ENCODE data around the gene FAM241B.
A peak's percentile ranks its signal among the peaks of the same experiment; 100 is the strongest.

Gene FAM241B

GRCh38 chr10:69662173-69662877, 32.3 kb downstream of the FAM241B start:
- ChIA-PET CTCF (interaction anchor here (1.0 kb wide), 1 partner anchor 105 kb away, joined by 3 read pairs; no protein-coding TSS in a partner anchor), POLR2A (no interaction called here)
- no peak for DNase-seq (ENCODE audit: extremely low spot score)
- TF ChIP-seq SP1 (IDR thresholded peaks at IDR 0.05) (no peak), L3MBTL2 (conservative IDR thresholded peaks at IDR 0.05) (no peak), FOXK2 (IDR thresholded peaks at IDR 0.05) (no peak), ZNF384 (IDR thresholded peaks at IDR 0.05) (no peak), PKNOX1 (IDR thresholded peaks at IDR 0.05) (no peak), TARDBP (IDR thresholded peaks at IDR 0.05) (no peak), ELF4 (IDR thresholded peaks at IDR 0.05) (no peak), HDGF (IDR thresholded peaks at IDR 0.05; ENCODE audit: borderline replicate concordance) (no peak), FOXM1 (IDR thresholded peaks at IDR 0.05; ENCODE audit: borderline replicate concordance) (no peak), FOXA1 (IDR thresholded peaks at IDR 0.05) (no peak), NFRKB (IDR thresholded peaks at IDR 0.05) (no peak), SUZ12 (IDR thresholded peaks at IDR 0.05) (no peak), ARNT (IDR thresholded peaks at IDR 0.05) (no peak), BHLHE40 (IDR thresholded peaks at IDR 0.05; ENCODE audit: borderline replicate concordance) (no peak), CTBP1 (IDR thresholded peaks at IDR 0.05; ENCODE audit: borderline replicate concordance) (no peak), LEF1 (IDR thresholded peaks at IDR 0.05; ENCODE audit: borderline replicate concordance) (no peak)

- no peak for DNase-seq (ENCODE audit: extremely low spot score)
- POLR2A ChIA-PET, result no interaction called here
- CTCF ChIA-PET, result interaction anchor here (0.9 to 2.5 kb wide), 4 partner anchors 10 to 106 kb away, joined by 3 to 7 read pairs (median 4); no protein-coding TSS in a partner anchor
- TF ChIP-seq L3MBTL2 (conservative IDR thresholded peaks at IDR 0.05), result no peak
- TF ChIP-seq CTBP1 (IDR thresholded peaks at IDR 0.05; ENCODE audit: borderline replicate concordance), result no peak
- no peak for TF ChIP-seq TARDBP (IDR thresholded peaks at IDR 0.05)
- no peak for TF ChIP-seq FOXK2 (IDR thresholded peaks at IDR 0.05)
- no peak for TF ChIP-seq FOXA1 (IDR thresholded peaks at IDR 0.05)
- no peak for TF ChIP-seq BHLHE40 (IDR thresholded peaks at IDR 0.05; ENCODE audit: borderline replicate concordance)
- TF ChIP-seq PKNOX1 (IDR thresholded peaks at IDR 0.05), result no peak
- no peak for TF ChIP-seq LEF1 (IDR thresholded peaks at IDR 0.05; ENCODE audit: borderline replicate concordance)
- TF ChIP-seq ZNF384 (IDR thresholded peaks at IDR 0.05), result no peak
- no peak for TF ChIP-seq ELF4 (IDR thresholded peaks at IDR 0.05)
- TF ChIP-seq ARNT (IDR thresholded peaks at IDR 0.05), result no peak
- no peak for TF ChIP-seq FOXM1 (IDR thresholded peaks at IDR 0.05; ENCODE audit: borderline replicate concordance)
- no peak for TF ChIP-seq NFRKB (IDR thresholded peaks at IDR 0.05)
- no peak for TF ChIP-seq HDGF (IDR thresholded peaks at IDR 0.05; ENCODE audit: borderline replicate concordance)
- TF ChIP-seq SP1 (IDR thresholded peaks at IDR 0.05), result no peak
Observed at GRCh38 chr10:69662901-69663300, 32.9 kb downstream of the FAM241B start.

- DNase-seq (ENCODE audit: extremely low spot score), result peak; percentile 48
- ChIA-PET CTCF (interaction anchor here (0.9 to 2.5 kb wide), 5 partner anchors 10 to 22 kb away, joined by 3 to 7 read pairs (median 4); no protein-coding TSS in a partner anchor), POLR2A (no interaction called here)
- TF ChIP-seq BHLHE40 (IDR thresholded peaks at IDR 0.05; ENCODE audit: borderline replicate concordance) (no peak), ARNT (IDR thresholded peaks at IDR 0.05) (no peak), FOXA1 (IDR thresholded peaks at IDR 0.05) (no peak), FOXK2 (IDR thresholded peaks at IDR 0.05) (no peak), TARDBP (IDR thresholded peaks at IDR 0.05) (no peak), LEF1 (IDR thresholded peaks at IDR 0.05; ENCODE audit: borderline replicate concordance) (no peak), SP1 (IDR thresholded peaks at IDR 0.05) (no peak), L3MBTL2 (conservative IDR thresholded peaks at IDR 0.05) (no peak), FOXM1 (IDR thresholded peaks at IDR 0.05; ENCODE audit: borderline replicate concordance) (no peak), NFRKB (IDR thresholded peaks at IDR 0.05) (no peak), CTBP1 (IDR thresholded peaks at IDR 0.05; ENCODE audit: borderline replicate concordance) (no peak), HDGF (IDR thresholded peaks at IDR 0.05; ENCODE audit: borderline replicate concordance) (no peak), ZNF384 (IDR thresholded peaks at IDR 0.05) (no peak), SUZ12 (IDR thresholded peaks at IDR 0.05) (no peak), PKNOX1 (IDR thresholded peaks at IDR 0.05) (no peak), ELF4 (IDR thresholded peaks at IDR 0.05) (no peak)
Observed at GRCh38 chr10:69663369-69663947, 33.4 kb downstream of the FAM241B start.

- POLR2A ChIA-PET, result no interaction called here
- TF ChIP-seq L3MBTL2 (conservative IDR thresholded peaks at IDR 0.05), result no peak
- no peak for TF ChIP-seq FOXA1 (IDR thresholded peaks at IDR 0.05)
- no peak for TF ChIP-seq ARNT (IDR thresholded peaks at IDR 0.05)
- TF ChIP-seq SUZ12 (IDR thresholded peaks at IDR 0.05), result no peak
- no peak for TF ChIP-seq TARDBP (IDR thresholded peaks at IDR 0.05)
- no peak for TF ChIP-seq ELF4 (IDR thresholded peaks at IDR 0.05)
- no peak for TF ChIP-seq SP1 (IDR thresholded peaks at IDR 0.05)
- TF ChIP-seq PKNOX1 (IDR thresholded peaks at IDR 0.05), result no peak
- no peak for TF ChIP-seq FOXK2 (IDR thresholded peaks at IDR 0.05)
- TF ChIP-seq BHLHE40 (IDR thresholded peaks at IDR 0.05; ENCODE audit: borderline replicate concordance), result no peak
- TF ChIP-seq FOXM1 (IDR thresholded peaks at IDR 0.05; ENCODE audit: borderline replicate concordance), result no peak
- peak; percentile 22 for DNase-seq (ENCODE audit: extremely low spot score)
- CTCF ChIA-PET, result interaction anchor here (0.6 to 2.5 kb wide), 2 partner anchors 12 to 14 kb away, joined by 3 to 7 read pairs; no protein-coding TSS in a partner anchor
Observed at GRCh38 chr10:69665474-69666320, 35.6 kb downstream of the FAM241B start.
